HTERT RPE-1 (cell line): ENCODE measurements around the gene DNAH17.

Source experiments
- in situ Hi-C: fragments of 300-500 bp; cut with MboI; formaldehyde crosslinking; loops from 4 replicates; pipeline ENCODE4 v1.14.3; 2020; ENCODE audit warnings: low sequenced_read_pairs

The DNAH17 gene

GRCh38 chr17:78460176-78460675 is 117.0 kb downstream of the DNAH17 start:
- in situ Hi-C loops = no loop called here

- in situ Hi-C loops = no loop called here
These were observed 117.5 kb downstream of the DNAH17 start for GRCh38 chr17:78459696-78460095.

GRCh38 chr17:78458736-78459335 is 118.4 kb downstream of the DNAH17 start:
- in situ Hi-C loops = no loop called here

- in situ Hi-C loops = no loop called here
These were observed 119.1 kb downstream of the DNAH17 start for GRCh38 chr17:78458091-78458490.

GRCh38 chr17:78454346-78454745 is 122.8 kb downstream of the DNAH17 start:
- in situ Hi-C loops = no loop called here

- in situ Hi-C loops = no loop called here
These were observed 125.4 kb downstream of the DNAH17 start for GRCh38 chr17:78451753-78452152.

GRCh38 chr17:78450696-78451345 is 126.4 kb downstream of the DNAH17 start:
- in situ Hi-C loops = no loop called here

GRCh38 chr17:78449983-78450595 is 127.1 kb downstream of the DNAH17 start:
- in situ Hi-C loops = no loop called here

GRCh38 chr17:78448356-78448993 is 128.7 kb downstream of the DNAH17 start:
- in situ Hi-C loops = no loop called here

- in situ Hi-C loops = no loop called here
These were observed 130.4 kb downstream of the DNAH17 start for GRCh38 chr17:78446833-78447232.

GRCh38 chr17:78444392-78444791 is 132.8 kb downstream of the DNAH17 start:
- in situ Hi-C loops = no loop called here

- in situ Hi-C loops = no loop called here
These were observed 134.5 kb downstream of the DNAH17 start for GRCh38 chr17:78442648-78443218.

- in situ Hi-C loops = no loop called here
These were observed 135.8 kb downstream of the DNAH17 start for GRCh38 chr17:78441271-78441971.

- in situ Hi-C loops = no loop called here
These were observed 138.4 kb downstream of the DNAH17 start for GRCh38 chr17:78438694-78439325.

- in situ Hi-C loops = no loop called here
These were observed 138.9 kb downstream of the DNAH17 start for GRCh38 chr17:78438271-78438691.

GRCh38 chr17:78437508-78438169 is 139.6 kb downstream of the DNAH17 start:
- in situ Hi-C loops = no loop called here

GRCh38 chr17:78435330-78436005 is 141.7 kb downstream of the DNAH17 start:
- in situ Hi-C loops = no loop called here

- in situ Hi-C loops = no loop called here
These were observed 142.5 kb downstream of the DNAH17 start for GRCh38 chr17:78434455-78435329.
